Sigmoid colon (tissue), 7 donors: ENCODE data around the gene TXNDC11. TPM values are rescaled to one million over a fixed set of nuclear protein-coding genes. Genes with fewer than 3 reads are reported as not detected.

ENCODE experiments used
- DNase-seq: peaks from one replicate; pipeline ENCODE4 v3.0.0-alpha.2; 2019
- H3K27ac ChIP-seq, 4 donors: fragments of 200-600 bp; sonication (generic); one replicate each; pipeline ENCODE4 v1.5.1; 2016 to 2019; ENCODE audit warnings: mild to moderate bottlenecking in 1 of 4
- H3K27me3 ChIP-seq, 3 donors: fragments of 200-600 bp; sonication (generic); one replicate each; pipeline ENCODE4 v1.5.1; 2019; ENCODE audit warnings: mild to moderate bottlenecking in 1 of 3
- H3K36me3 ChIP-seq, 4 donors: fragments of 200-600 bp; sonication (generic); one replicate each; pipeline ENCODE4 v1.5.1; 2016 to 2019
- H3K4me1 ChIP-seq, 4 donors: fragments of 200-600 bp; sonication (generic); one replicate each; pipeline ENCODE4 v1.5.1; 2017 to 2019
- H3K4me3 ChIP-seq, 4 donors: fragments of 200-600 bp; sonication (generic); one replicate each; pipeline ENCODE4 v1.5.1; 2017 to 2019; ENCODE audit warnings: mild to moderate bottlenecking in 2 of 4, moderate library complexity in 1 of 4
- H3K9me3 ChIP-seq, 4 donors: fragments of 200-600 bp in 3 of 4; sonication (generic) in 3 of 4; one replicate each; pipeline versions ENCODE4 v1.5.1 to v1.6.1; 2013 to 2019
- EP300 ChIP-seq, 4 donors: sonication (generic); formaldehyde crosslinking; IDR thresholded peaks; one replicate each; pipeline ENCODE4 v1.6.1; 2017; ENCODE audit warnings: antibody characterized with exemption in 4 of 4
- POLR2A ChIP-seq, 2 donors: fragments of 450-650 bp; IDR thresholded peaks; one replicate each; pipeline ENCODE4 v1.6.1; 2016; ENCODE audit warnings: antibody characterized with exemption in 2 of 2, mild to moderate bottlenecking in 2 of 2, moderate library complexity in 2 of 2
- POLR2AphosphoS5 ChIP-seq, 4 donors: sonication (generic); formaldehyde crosslinking; IDR thresholded peaks; one replicate each; pipeline ENCODE4 v1.6.1; 2017; ENCODE audit warnings: antibody characterized with exemption in 4 of 4
- WGBS, 2 donors: extraction: QIAGEN DNeasy Blood & Tissue Kit; methylation state at CpG; one replicate each; pipeline ENCODE4 v1.1.7; 2013; 5-methylcytosine and 5-hydroxymethylcytosine counted together
- intact Hi-C: fragments of 100-400 bp; cut with DNase I; formaldehyde crosslinking; loops from one replicate; pipeline ENCODE4 v1.15.1; 2023
- polyA plus RNA-seq, 3 donors: library from polyadenylated mRNA; stranded (reverse); fragments of 200-250 nt; gene quantifications; one replicate each; pipeline ENCODE4 v1.2.3, GENCODE V29; 2013
- total RNA-seq, 4 donors: library from RNA; depleted of rRNA; stranded (reverse); fragments of >200 nt; gene quantifications; one replicate each; pipeline ENCODE4 v1.1.0, GENCODE V29; 2016
- TF ChIP-seq, protein P1 (sequence below), 4 experiments: fragments of 450-650 bp in 3 of 4; fragments of 200-600 bp in 1 of 4; IDR thresholded peaks; one replicate each; pipeline ENCODE4 v1.5.1; 2016 to 2019; ENCODE audit warnings: antibody characterized with exemption in 4 of 4, mild to moderate bottlenecking in 3 of 4, moderate library complexity in 2 of 4
- donor health status: healthy with polysubstance abuse.
- donor health status: Bipolar disorder and iron deficiency.
- donor health status: healthy.

TXNDC11 gene
- total and polyA plus RNA-seq, 7 donors = 25.3 to 54.0 (median 34.9) TPM

DNA sequence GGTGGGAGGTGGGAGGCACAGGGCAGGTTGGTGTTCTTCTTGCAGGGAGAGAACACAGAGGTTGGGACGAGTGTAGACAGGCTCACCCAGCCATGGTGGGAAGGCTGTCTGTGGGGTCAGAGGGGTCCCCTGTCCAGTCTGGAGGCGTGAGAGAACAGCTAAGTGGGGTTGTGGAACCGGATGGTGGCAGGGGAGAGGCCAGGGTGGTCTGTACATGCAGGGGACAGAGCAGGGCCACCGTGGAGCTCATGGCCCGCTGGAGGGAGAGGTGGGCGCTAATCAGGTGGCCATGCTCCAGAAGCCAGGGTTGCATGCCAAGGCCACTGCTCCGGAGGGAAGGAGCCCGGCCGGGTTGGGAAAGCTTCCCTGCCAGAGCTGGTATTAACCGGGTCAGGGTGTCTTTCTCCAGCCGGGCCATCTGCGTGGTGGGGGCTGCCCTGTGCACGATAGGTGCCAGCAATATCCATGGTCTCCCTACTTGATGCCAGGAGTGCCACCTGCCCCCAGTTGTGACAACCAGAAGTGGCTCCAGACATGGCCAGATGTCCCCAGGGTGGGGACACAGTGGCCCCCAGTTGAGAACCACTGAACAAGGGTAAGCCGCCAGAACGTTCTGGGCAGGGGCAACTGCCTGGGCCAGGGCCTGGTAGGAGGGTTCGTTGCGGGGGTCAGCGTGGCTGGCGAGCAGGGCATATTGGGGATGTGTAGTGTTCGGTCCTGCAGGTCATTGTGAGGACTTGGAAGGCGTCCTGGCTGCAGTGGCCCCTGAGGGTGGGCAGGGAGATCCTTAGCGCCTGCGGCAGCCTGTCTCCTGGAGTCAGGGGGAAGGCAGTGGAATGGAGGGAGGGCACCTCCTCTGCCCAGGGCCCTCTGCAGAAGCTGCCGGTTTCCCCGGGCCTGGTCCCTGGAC is 69.3 kb downstream of the TXNDC11 start:
- Histone ChIP-seq H3K36me3 (peaks cover 7 to 27% (median 13%) of the 10 kb centered on the region in 4 donors), H3K27me3 (no peaks in the 10 kb centered on the region), H3K4me3 (no peak overlapping the region), H3K9me3 (no peaks in the 10 kb centered on the region), H3K27ac (peak overlapping the region; percentile 44 to 54 (median 50)), H3K4me1 (peaks cover 0 to 71% (median 64%) of the 10 kb centered on the region in 4 donors)
- WGBS, 2 donors = 85 to 91% methylated on average over 25 of the region's 25 CpGs
- intact Hi-C loops = loop anchor here (5.0 to 10.0 kb wide), 2 partner anchors 39 to 121 kb away; partner anchors contain the start of gene ZC3H7A
- TF ChIP-seq POLR2AphosphoS5 (IDR thresholded peaks at IDR 0.05) = no peak
- no peak for TF ChIP-seq EP300 (IDR thresholded peaks at IDR 0.05)
- TF ChIP-seq, protein P1, sequence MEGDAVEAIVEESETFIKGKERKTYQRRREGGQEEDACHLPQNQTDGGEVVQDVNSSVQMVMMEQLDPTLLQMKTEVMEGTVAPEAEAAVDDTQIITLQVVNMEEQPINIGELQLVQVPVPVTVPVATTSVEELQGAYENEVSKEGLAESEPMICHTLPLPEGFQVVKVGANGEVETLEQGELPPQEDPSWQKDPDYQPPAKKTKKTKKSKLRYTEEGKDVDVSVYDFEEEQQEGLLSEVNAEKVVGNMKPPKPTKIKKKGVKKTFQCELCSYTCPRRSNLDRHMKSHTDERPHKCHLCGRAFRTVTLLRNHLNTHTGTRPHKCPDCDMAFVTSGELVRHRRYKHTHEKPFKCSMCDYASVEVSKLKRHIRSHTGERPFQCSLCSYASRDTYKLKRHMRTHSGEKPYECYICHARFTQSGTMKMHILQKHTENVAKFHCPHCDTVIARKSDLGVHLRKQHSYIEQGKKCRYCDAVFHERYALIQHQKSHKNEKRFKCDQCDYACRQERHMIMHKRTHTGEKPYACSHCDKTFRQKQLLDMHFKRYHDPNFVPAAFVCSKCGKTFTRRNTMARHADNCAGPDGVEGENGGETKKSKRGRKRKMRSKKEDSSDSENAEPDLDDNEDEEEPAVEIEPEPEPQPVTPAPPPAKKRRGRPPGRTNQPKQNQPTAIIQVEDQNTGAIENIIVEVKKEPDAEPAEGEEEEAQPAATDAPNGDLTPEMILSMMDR (IDR thresholded peaks at IDR 0.05) = no peak
- DNase-seq = no peak

DNA sequence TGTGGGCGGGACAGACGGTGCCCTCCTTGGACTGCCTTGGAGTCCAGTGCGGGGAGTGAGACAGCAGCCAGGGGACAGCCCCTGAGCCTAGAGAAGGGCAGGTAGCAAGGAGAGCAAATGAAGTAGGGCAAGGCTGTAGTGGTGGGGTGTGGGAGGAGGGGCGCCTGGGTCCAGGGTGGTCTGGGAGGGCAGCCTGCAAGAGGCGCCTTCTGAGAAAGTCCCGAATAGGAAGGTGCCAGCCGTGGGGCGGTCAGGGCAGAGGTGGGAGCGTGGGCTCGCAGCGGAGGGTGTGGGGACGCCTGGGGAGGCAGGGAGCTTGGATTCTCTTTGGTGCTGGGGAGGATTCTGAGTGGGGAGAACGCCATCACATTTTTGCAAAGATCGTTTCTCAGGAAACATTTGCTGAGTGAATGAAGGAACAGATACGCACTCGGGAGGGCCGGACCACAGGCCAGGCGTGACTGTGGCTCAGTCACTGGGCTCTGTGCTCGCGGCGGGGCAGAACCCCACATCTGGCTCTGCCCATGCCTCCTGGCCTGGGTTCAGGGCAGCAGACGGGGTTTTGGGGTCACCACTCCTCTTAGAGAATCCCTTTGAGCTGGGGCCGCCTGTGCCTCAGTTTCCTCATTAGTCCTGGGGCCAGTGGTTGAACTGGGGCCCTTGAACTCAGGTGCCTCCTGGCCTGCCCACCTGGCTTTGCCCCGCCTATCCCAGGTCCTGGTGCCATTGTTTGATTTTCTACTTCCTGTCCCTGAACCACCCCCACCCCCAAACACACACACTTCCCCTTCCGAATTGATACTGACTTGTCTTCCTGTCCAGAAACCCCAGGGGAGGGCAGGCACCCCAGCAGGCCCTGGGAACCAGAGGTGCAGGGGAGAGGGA is 70.2 kb downstream of the TXNDC11 start:
- Histone ChIP-seq H3K4me3 (no peak overlapping the region), H3K4me1 (peaks cover 0 to 72% (median 66%) of the 10 kb centered on the region in 4 donors), H3K36me3 (peaks cover 7 to 18% (median 12%) of the 10 kb centered on the region in 4 donors), H3K27ac (peak overlapping the region; percentile 44 to 54 (median 50)), H3K27me3 (no peaks in the 10 kb centered on the region), H3K9me3 (no peaks in the 10 kb centered on the region)
- WGBS, 2 donors = 72 to 85% methylated on average over 25 of the region's 25 CpGs
- DNase-seq = no peak
- intact Hi-C loops = loop anchor here (5.0 to 10.0 kb wide), 2 partner anchors 40 to 122 kb away; partner anchors contain the start of gene ZC3H7A
- no peak for TF ChIP-seq POLR2AphosphoS5 (IDR thresholded peaks at IDR 0.05)
- TF ChIP-seq, protein P1 (IDR thresholded peaks at IDR 0.05) = no peak
- TF ChIP-seq POLR2A (IDR thresholded peaks at IDR 0.05) = no peak

GRCh38 chr16:11671676-11672075 is 71.0 kb downstream of the TXNDC11 start:
- H3K27ac ChIP-seq = no peak overlapping the region
- 93 to 94% methylated on average over 8 of the region's 8 CpGs for WGBS, 2 donors
- H3K27me3 ChIP-seq = no peaks in the 10 kb centered on the region
- DNase-seq = no peak
- no peaks in the 10 kb centered on the region for H3K9me3 ChIP-seq
- no peak overlapping the region for H3K4me3 ChIP-seq
- peaks cover 7 to 10% (median 8%) of the 10 kb centered on the region in 4 donors for H3K36me3 ChIP-seq
- TF ChIP-seq POLR2AphosphoS5 (IDR thresholded peaks at IDR 0.05) (no peak), EP300 (IDR thresholded peaks at IDR 0.05) (no peak)
- TF ChIP-seq, protein P1 (IDR thresholded peaks at IDR 0.05) = no peak
- peaks cover 0 to 72% (median 66%) of the 10 kb centered on the region in 4 donors for H3K4me1 ChIP-seq
- intact Hi-C loops = loop anchor here (5.0 to 10.0 kb wide), 2 partner anchors 41 to 123 kb away; partner anchors contain the start of gene ZC3H7A

DNA sequence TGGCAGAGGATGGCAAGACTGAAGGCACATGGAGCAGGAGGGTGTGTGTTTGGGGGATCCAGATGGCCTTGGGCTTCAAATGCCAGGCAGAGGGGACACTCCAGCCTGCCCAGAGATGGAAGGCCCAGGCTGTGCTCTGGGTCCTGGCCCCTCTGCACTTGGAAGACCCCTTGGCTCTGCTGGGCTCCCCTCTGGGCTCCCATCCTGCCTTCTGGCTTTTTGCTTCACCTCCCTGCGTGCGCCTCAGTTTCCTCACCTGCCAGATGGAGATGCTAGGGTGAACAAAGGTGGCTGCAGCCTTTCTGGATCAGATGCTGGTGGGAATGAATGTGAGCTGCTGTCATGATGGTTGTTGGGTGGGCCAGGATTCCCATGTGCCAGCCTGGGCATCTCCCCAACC is 71.4 kb downstream of the TXNDC11 start:
- intact Hi-C loops = loop anchor here (5.0 to 10.0 kb wide), 2 partner anchors 41 to 124 kb away; partner anchors contain the start of gene ZC3H7A
- no peak for TF ChIP-seq EP300 (IDR thresholded peaks at IDR 0.05)
- TF ChIP-seq, protein P1 (IDR thresholded peaks at IDR 0.05) = no peak
- TF ChIP-seq POLR2A (IDR thresholded peaks at IDR 0.05) = no peak
- TF ChIP-seq POLR2AphosphoS5 (IDR thresholded peaks at IDR 0.05) = no peak

More for the DNA sequence above, 71.4 kb downstream of the TXNDC11 start:
- Histone ChIP-seq H3K4me1 (peaks cover 0 to 72% (median 66%) of the 10 kb centered on the region in 4 donors), H3K4me3 (no peak overlapping the region), H3K27me3 (no peaks in the 10 kb centered on the region), H3K27ac (no peak overlapping the region), H3K9me3 (no peaks in the 10 kb centered on the region), H3K36me3 (peaks cover 3 to 6% (median 4%) of the 10 kb centered on the region in 4 donors)
- no peak for DNase-seq
- 98% methylated on average over 2 of the region's 2 CpGs for WGBS, 2 donors
